PC-9 (cell line): ENCODE data around the gene PDE4B. TPM values are rescaled to one million over a fixed set of nuclear protein-coding genes. Genes with fewer than 3 reads are reported as not detected.
A peak's percentile ranks its signal among the peaks of the same experiment; 100 is the strongest.

ENCODE experiments used
- BruUV-seq: library from RNA; stranded (reverse); fragments of 400-500 nt; replicated peaks from 2 replicates; lab custom pipeline; 2021; lab: Mats Ljungman, UMichigan
- CTCF ChIA-PET: fragments of 300-600 bp; sonication (Branson Sonifier 250); formaldehyde crosslinking; loops from one replicate; lab custom pipeline; 2022; ENCODE audit warnings: antibody characterized with exemption; lab: Charles Lee
- POLR2A ChIA-PET: fragments of 300-600 bp; sonication (Branson Sonifier 250); formaldehyde crosslinking; loops from one replicate; lab custom pipeline; 2022; ENCODE audit warnings: antibody characterized with exemption; ENCODE audit not compliant: unreplicated experiment; lab: Charles Lee
- DNase-seq, 2 experiments: peaks; one replicate each; pipeline versions ENCODE4 v3.0.0 to v3.0.0-alpha.2; 2015 to 2022; ENCODE audit warnings: mixed read lengths in 1 of 2
- H2AFZ ChIP-seq: fragments of 200-600 bp; sonication (generic); 2 replicates; pipeline ENCODE4 v1.8.1; 2017; ENCODE audit warnings: antibody characterized with exemption
- H3F3A ChIP-seq: fragments of 200-600 bp; sonication (generic); 2 replicates; pipeline ENCODE4 v1.8.1; 2017; ENCODE audit warnings: antibody characterized with exemption, mild to moderate bottlenecking, low read depth; ENCODE audit not compliant: insufficient read depth
- H3K27ac ChIP-seq: fragments of 200-600 bp; sonication (generic); 2 replicates; pipeline ENCODE4 v1.6.1; 2016; ENCODE audit warnings: mixed run types
- H3K27me3 ChIP-seq: fragments of 200-600 bp; sonication (generic); 2 replicates; pipeline ENCODE4 v1.6.1; 2016; ENCODE audit warnings: low read depth, mixed run types; ENCODE audit not compliant: insufficient read depth
- H3K36me3 ChIP-seq: fragments of 200-600 bp; sonication (generic); 2 replicates; pipeline ENCODE4 v1.6.1; 2016; ENCODE audit warnings: low read depth, mixed run types
- H3K4me1 ChIP-seq: fragments of 200-600 bp; sonication (generic); replicated peaks from 2 replicates; pipeline ENCODE4 v1.6.1; 2016; ENCODE audit warnings: mixed run types; ENCODE audit not compliant: insufficient read depth
- H3K4me2 ChIP-seq: fragments of 200-600 bp; sonication (generic); 2 replicates; pipeline ENCODE4 v1.6.1; 2017; ENCODE audit warnings: mixed run types
- H3K4me3 ChIP-seq: fragments of 200-600 bp; sonication (generic); 2 replicates; pipeline ENCODE4 v1.6.1; 2016; ENCODE audit warnings: mixed run types
- H3K79me2 ChIP-seq: fragments of 200-600 bp; sonication (generic); 2 replicates; pipeline ENCODE4 v1.6.1; 2017; ENCODE audit warnings: low read depth, mixed run types
- H3K9me2 ChIP-seq: fragments of 200-600 bp; sonication (generic); 2 replicates; pipeline ENCODE4 v1.8.1; 2017; ENCODE audit warnings: mild to moderate bottlenecking; ENCODE audit not compliant: insufficient read depth
- H3K9me3 ChIP-seq: fragments of 200-600 bp; sonication (generic); 2 replicates; pipeline ENCODE4 v1.8.1; 2016; ENCODE audit warnings: low read depth; ENCODE audit not compliant: insufficient read depth
- H4K20me1 ChIP-seq: fragments of 200-600 bp; sonication (generic); 2 replicates; pipeline ENCODE4 v1.8.1; 2017; ENCODE audit not compliant: insufficient read depth
- CTCF ChIP-seq: fragments of 200-600 bp; sonication (generic); conservative IDR thresholded peaks from 2 replicates; pipeline ENCODE4 v1.6.1; 2017; ENCODE audit warnings: mixed run types, antibody characterized with exemption, mild to moderate bottlenecking, moderate library complexity
- EZH2 ChIP-seq: fragments of 200-600 bp; sonication (generic); IDR thresholded peaks from 2 replicates; pipeline ENCODE4 v1.8.0; 2017; ENCODE audit warnings: antibody characterized with exemption, low read depth
- intact Hi-C: fragments of 100-400 bp; cut with micrococcal nuclease; formaldehyde crosslinking; loops from one replicate; pipeline ENCODE4 v1.10.0; 2022; ENCODE audit not compliant: unreplicated experiment
- total RNA-seq: library from RNA; stranded (reverse); gene quantifications from 2 replicates; pipeline ENCODE4 v1.2.3, GENCODE V29; 2021

Gene PDE4B
- total RNA-seq, 1 experiment from 2014 or later = 1.3 TPM

GRCh38 chr1:66250478-66250877, 457.8 kb downstream of the PDE4B start:
- Histone ChIP-seq H3F3A (no peaks in the 10 kb centered on the region), H3K4me1 (no peaks in the 10 kb centered on the region), H3K27ac (no peak overlapping the region), H4K20me1 (no peaks in the 10 kb centered on the region), H3K36me3 (no peaks in the 10 kb centered on the region), H3K4me3 (no peak overlapping the region), H3K4me2 (no peak overlapping the region), H3K27me3 (0 out of 2 replicates have a peak, but pooled peaks cover 4% of the 10 kb centered on the region), H3K9me3 (no peaks in the 10 kb centered on the region), H3K9me2 (no peaks in the 10 kb centered on the region), H3K79me2 (no peaks in the 10 kb centered on the region), H2AFZ (no peak overlapping the region)
- CTCF ChIA-PET = no interaction called here
- intact Hi-C loops = no loop called here
- DNase-seq = no peak
- POLR2A ChIA-PET = no interaction called here
- no peak for TF ChIP-seq CTCF
- TF ChIP-seq EZH2 = no peak
- BruUV-seq = no TSS peak

- Histone ChIP-seq H4K20me1 (no peaks in the 10 kb centered on the region), H3K79me2 (no peaks in the 10 kb centered on the region), H3K4me2 (no peak overlapping the region), H3K4me1 (no peaks in the 10 kb centered on the region), H3K36me3 (no peaks in the 10 kb centered on the region), H3K9me3 (no peaks in the 10 kb centered on the region), H3K4me3 (no peak overlapping the region), H3K9me2 (no peaks in the 10 kb centered on the region), H2AFZ (no peak overlapping the region), H3F3A (no peaks in the 10 kb centered on the region), H3K27ac (no peak overlapping the region), H3K27me3 (no peaks in the 10 kb centered on the region)
- no TSS peak for BruUV-seq
- intact Hi-C loops = no loop called here
- ChIA-PET CTCF (interaction anchor here (1.0 kb wide), 2 partner anchors 9 to 195 kb away, joined by 3 to 4 read pairs; no protein-coding TSS in a partner anchor), POLR2A (no interaction called here)
- no peak for DNase-seq
- TF ChIP-seq EZH2 = no peak
- no peak for TF ChIP-seq CTCF
Measured at GRCh38 chr1:66251546-66251945, 458.9 kb downstream of the PDE4B start.

- H3K4me3 ChIP-seq = no peak overlapping the region
- H3K27ac ChIP-seq = no peak overlapping the region
- H2AFZ ChIP-seq = no peak overlapping the region
- CTCF ChIA-PET = interaction anchor here (1.5 kb wide), 1 partner anchor 193 kb away, joined by 4 read pairs; no protein-coding TSS in a partner anchor
- H3K4me1 ChIP-seq = no peaks in the 10 kb centered on the region
- no peak overlapping the region for H3K4me2 ChIP-seq
- no peaks in the 10 kb centered on the region for H3K9me3 ChIP-seq
- no peaks in the 10 kb centered on the region for H3K9me2 ChIP-seq
- no peaks in the 10 kb centered on the region for H3K36me3 ChIP-seq
- H3K27me3 ChIP-seq = no peaks in the 10 kb centered on the region
- POLR2A ChIA-PET = interaction anchor here (0.7 kb wide), 1 partner anchor 1249 kb away, joined by 5 read pairs; no protein-coding TSS in a partner anchor
- H4K20me1 ChIP-seq = no peaks in the 10 kb centered on the region
- H3K79me2 ChIP-seq = no peaks in the 10 kb centered on the region
- no TSS peak for BruUV-seq
- intact Hi-C loops = loop anchor here (1.0 to 2.0 kb wide), 3 partner anchors 193 to 473 kb away; no protein-coding TSS in a partner anchor
- TF ChIP-seq EZH2 (no peak), CTCF (peak; percentile 74)
- H3F3A ChIP-seq = no peaks in the 10 kb centered on the region
- DNase-seq = no peak
Measured at GRCh38 chr1:66253330-66253921, 460.7 kb downstream of the PDE4B start.
